Activated gamma-delta T cell treated with anti-CD3 and anti-CD28 coated beads, Interleukin-2, amount 50 U/mL, for 16 hours (primary cell): Measurements from ENCODE around the gene MOGAT1.
"Not testable (repeated sequence)": the region's sequence is repeated elsewhere in the genome, so short reads cannot be mapped to it uniquely, and the experiment has no call there.

ENCODE experiments used
- DNase-seq: peaks from one replicate; pipeline ENCODE4 v3.0.0-alpha.2; 2020; ENCODE audit warnings: low read depth

Gene MOGAT1

DNA sequence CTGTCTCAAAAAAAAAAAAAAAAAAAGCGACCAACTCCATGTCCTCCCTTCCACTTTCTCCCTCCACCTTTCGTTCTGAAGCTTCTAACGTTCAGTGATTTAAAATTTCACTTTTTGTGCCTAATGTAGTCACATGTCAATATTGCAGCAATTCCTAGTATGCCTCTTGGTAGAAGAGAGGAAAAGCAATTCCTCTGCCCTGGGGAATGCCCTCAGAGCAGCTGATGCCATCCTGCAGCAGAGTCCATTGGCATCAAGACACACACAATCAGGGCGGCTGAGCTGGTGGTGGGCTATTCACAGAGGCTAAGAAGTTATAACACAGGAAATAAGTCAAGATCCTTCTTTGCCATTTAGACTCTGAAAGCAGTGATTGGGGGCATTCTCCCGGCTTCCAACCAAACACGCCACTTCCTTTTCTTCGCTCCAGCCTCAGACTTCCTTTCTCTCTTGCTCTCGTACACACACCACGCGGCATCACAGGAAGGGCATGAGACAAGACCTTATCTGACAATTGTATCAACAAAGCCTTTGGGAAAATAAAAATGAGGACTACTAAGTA lies 71.9 kb downstream of the MOGAT1 start:
- no peak for DNase-seq

DNA sequence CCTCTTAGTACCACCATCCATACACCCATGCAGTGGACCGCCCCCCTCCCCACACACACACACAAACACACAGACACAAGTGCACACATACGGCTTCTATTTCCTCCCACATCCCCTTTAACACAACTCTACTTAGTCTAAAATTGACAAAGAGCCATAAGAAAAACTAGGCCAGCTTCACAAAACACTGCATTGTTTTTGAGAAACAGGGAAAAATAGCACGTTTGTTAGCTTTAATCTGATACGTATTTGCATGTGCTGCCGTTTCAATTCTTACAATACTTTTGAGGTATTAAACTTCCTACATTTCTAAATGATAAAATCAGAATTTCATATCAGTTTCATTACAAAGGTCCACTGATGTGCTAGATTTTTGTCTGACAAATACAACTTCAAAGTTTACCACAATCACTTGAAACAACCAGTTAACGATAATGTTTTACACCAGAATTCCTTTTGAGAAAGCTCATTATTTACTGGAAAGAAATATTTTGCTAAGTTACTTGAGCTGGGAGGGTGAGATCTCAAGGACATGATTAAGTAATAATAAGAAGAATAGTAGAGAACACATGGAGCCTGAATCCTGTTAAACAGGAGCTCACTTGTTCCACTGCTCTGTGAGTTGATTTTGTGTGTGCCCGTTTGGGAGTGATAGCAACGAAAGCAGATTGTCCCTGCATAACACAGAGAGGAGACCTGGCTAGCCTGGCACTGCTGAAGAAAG lies 74.5 kb downstream of the MOGAT1 start:
- DNase-seq = no peak

DNA sequence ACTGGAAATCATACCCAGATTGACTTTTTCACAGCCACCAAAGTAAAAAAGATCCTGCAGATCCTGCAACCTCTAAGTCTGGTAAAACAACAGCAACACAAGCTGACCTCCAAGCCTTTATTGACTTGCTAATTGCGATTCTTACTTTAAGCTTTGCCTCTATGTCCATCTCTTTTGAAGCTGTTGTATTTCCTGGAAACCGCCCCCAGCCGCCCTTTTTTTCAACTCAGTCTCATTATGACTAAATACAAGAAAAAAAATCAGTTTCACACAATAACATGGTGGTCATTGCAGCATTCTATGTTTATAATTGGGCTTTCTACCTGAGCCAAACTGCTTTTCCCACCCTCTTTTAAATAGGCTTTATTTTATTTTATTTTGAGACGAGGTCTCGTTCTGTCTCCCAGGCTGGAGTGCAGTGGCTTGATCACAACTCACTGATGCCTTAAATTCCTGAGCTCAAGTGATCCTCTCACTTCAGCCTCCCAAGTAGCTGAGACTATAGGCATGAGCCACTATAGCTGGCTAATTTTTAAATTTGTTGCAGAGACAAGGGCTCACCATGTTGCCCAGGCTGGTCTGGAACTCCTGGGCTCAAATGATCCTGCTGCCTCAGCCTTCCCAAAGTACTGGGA lies 76.2 kb downstream of the MOGAT1 start:
- DNase-seq = no peak

DNA sequence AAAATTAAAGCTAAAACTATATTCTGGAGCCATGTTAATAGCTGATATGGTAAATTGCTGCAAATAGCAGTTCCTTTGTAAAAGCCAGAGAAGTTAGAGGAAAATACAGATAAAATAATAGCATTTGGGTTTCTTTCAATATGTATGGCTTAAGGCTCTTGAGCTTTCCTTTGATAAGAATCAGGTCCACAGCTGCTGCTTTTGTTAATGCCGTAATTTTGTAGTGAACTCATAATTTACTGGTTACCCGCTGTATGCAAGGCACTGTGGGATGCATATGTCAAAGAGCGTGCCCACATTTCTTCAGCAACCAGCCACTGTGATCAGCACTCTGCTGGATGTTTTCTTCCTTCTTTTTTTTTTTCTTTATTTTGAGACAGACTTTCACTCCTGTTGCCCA lies 79.1 kb downstream of the MOGAT1 start:
- DNase-seq = no peak

DNA sequence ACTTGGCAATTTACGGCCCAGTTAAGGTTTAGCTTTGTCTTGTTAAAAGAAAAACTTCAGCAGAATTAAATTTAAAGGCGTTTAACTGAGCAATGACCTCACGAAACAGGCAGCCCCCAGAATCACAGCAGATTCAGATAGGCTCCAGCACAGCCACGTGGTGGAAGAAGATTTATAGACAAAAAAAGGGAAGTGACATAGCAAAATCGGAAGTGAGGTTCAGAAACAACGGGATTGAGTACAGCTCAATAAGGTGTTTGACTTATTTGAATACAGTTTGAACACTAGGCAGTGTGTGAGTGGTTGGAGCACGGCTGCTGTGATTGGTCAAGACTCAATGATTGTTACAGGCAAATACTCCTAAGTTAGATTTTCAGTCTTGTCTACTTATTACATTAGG lies 79.8 kb downstream of the MOGAT1 start:
- no peak for DNase-seq

DNA sequence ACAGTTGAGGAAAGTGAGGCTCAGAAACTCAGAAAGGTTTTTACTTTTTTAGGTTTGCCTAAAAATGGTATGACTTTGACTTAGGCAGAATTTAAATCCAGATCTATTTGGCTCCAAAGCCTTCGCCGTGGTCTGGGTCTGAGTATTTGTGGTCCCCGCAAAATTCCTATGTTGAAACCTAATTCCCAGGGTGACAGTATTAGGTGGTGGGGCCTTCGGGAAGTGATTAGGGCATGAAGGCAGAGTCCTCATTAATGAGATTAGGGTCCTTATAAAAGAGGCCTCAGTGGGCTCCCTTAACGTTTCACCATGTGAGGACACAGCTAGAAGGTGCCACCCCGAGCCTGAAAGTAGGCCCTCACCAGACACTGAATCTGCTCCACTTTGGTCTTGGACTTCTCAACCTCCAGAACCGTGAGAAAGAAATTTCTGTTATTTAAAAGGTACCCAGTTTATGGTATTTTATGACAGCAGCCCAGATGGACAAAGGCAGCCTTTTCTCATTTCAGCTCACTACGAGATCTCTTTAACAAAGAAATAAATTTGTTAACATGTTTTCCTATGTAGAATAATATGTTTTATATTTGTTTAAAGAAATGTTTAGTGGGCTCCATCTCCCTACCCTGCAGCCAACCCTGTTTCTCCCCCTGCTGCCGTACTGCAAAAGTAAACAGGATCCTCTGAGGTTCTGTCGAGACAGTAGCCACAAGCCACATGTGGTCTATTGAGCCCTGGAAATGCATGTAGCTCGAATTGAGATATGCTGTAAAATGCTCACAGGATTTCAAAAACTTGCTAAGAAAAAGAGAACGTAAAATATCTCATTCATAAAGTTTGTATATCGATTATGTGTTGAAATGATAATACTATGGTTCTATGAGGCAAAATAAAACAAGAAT lies 80.6 kb downstream of the MOGAT1 start:
- DNase-seq = no peak

DNA sequence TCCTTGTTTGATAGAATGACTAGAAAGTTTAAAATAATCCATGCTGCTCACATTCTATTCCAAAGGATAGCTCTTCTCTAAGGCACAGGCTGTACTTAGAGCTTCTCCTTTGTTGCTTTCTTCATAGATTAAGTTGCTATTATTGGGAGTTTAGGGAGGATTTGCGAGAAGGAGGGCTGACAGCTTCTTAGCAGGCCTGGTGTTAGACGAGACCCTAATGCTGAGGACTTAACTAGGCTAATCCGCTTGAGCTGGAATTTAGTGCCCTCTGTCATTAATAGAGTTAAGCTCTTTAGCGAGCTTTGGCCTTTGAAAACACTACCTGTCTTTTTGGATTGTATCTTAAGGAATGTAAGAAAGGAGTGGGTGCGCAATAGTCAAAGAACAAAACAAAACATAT lies 81.3 kb downstream of the MOGAT1 start:
- no peak for DNase-seq

DNA sequence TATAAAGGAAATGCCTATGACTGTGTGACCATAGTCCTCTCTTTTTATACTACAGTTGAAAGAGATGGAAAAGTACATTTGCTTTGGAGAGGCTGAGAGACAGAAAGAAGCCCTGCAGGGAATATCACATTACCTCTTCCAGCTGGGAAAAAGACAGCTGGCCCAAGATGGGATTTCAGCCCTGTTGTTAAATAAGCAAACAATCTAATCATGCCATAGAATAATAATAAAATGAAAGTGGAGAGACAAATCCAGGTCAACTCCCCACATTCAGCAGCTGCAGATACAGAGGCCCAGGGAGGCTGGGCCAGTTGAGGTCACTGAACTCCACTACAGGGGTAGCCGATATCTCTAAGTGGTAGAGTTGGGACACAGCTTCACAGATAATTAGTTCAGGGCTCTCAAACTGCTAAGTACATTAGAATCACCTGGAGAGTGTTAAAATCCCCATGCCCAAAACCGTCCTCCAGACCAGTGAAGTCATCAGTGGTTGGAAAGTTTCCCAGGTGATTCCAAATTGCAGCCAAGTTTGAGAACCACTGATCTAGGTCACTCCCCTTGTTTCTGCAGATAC lies 81.9 kb downstream of the MOGAT1 start:
- DNase-seq = no peak

DNA sequence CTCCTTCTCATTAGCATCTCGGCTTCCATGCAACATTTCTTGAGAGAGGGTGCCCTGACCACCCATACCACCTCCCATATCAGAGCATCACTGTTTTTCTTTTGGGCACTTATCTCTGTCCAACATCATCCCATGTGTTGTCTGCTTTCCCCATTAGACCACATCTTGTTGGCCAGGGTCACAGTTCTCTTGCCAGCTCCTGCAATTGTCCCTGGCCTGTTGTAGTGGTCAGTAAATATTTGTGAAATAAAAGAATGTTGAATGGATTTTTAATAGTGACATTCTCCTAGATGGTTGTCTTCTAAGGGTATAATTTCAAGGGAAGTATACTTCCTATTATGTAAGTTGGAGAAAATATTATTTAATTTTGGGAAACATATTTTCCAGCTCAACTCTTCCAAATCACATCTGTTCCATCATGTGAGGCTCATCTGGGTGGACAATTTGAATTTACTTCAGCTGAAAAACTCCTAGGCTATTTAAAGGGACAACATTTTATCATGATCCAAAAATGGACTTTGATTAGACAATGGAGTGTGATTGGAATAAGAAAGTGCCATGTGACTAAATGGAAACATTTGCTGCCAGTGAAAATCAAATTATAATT lies 83.0 kb downstream of the MOGAT1 start:
- no peak for DNase-seq

DNA sequence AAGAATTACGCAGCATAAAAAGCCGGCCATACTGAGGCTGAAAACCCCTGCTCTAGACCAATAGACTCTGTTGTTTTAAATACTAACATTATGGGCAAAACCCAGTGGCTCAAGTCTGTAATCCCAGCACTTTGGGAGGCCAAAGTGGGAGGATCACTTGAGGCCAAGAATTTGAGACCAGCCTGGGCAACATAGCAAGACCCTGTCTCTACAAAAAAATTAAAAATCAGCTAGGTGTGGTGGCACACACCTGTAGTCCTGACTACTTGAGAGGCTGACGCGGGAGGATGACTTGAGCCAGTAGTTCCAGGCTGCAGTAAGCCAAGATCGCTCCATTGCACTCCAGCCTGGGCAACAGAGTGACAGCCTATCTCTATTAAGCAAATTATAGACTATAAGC lies 84.1 kb downstream of the MOGAT1 start:
- not testable (repeated sequence) for DNase-seq

DNA sequence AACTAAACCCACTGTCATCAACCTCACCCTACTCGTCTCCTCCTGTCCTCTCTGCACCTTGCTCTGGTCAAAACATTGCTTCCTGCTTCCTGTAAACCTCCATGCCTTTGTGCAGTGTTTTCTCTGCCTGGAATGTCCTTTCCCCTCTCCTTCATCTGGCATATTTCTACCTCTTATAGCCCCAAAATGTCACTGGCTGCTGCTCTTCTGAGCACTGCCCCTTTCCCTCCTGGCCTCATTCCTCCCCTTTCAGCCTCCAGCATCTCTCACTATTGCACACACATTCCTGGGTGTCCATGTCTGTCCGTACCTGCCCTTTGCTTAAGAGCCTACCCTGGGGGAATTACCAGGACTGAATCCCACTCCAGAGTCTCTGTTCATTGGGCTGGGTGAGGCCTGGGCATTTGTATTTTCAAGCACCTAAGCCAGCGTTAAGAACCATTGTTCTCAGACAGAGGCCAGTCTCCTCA lies 84.9 kb downstream of the MOGAT1 start:
- DNase-seq = no peak

DNA sequence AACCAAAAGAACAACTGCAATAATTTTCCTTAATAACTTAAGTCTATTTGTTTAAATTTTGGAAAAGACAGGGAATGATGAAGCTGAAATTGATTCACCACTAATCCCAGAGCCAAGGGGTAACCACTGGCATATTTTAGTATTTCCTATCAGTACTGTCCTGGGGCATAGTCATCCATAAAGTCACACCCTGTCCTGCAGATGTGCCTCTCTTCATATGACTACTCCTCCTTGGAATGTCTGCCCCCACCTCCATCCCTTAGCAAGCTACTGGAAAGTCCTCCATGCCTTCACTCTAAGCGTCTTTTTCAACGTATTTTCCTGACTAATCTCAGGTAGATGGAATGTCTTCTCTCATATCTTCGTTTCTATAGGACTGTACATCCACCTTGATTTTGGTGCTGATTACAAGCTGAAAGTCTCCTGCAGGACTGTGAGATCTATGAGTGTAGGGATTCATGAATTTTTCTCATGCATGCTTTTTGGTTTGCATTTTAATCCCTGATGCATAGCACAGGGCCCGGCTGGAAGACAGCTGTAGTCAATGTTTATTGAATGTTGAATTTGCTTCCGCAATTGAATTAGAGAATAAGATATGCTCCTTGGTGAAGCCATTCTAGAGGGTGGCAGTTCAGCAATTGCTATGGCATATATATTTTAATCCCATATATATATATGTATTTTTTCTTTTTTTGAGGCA lies 85.6 kb downstream of the MOGAT1 start:
- DNase-seq = no peak
